BE2C (cell line): Measurements from ENCODE around the gene NPC1L1.

Experiments used
- DNase-seq: peaks from one replicate; pipeline ENCODE4 v3.0.0-alpha.2; 2020
- H3K27me3 ChIP-seq: fragments of 250-450 bp; sonication (Bioruptor Pico); 2 replicates; pipeline ENCODE4 v1.5.1; 2020; ENCODE audit warnings: mild to moderate bottlenecking
- H3K36me3 ChIP-seq: fragments of 250-450 bp; sonication (Bioruptor Pico); 2 replicates; pipeline ENCODE4 v1.5.1; 2020; ENCODE audit warnings: mild to moderate bottlenecking
- H3K4me1 ChIP-seq: fragments of 250-450 bp; sonication (Bioruptor Pico); 2 replicates; pipeline ENCODE4 v1.5.1; 2020
- H3K4me3 ChIP-seq: 2 replicates; pipeline ENCODE4 v1.5.1; 2011; ENCODE audit warnings: low read depth, low read length
- H3K9me3 ChIP-seq: fragments of 250-450 bp; sonication (Bioruptor Pico); 2 replicates; pipeline ENCODE4 v1.5.1; 2020
- CTCF ChIP-seq: IDR thresholded peaks from 2 replicates; pipeline ENCODE4 v1.5.1; 2012; ENCODE audit warnings: mild to moderate bottlenecking, low read depth, low read length

Gene NPC1L1

GRCh38 chr7:44469461-44470134 lies 71.5 kb downstream of the NPC1L1 start:
- no peak for DNase-seq
- Histone ChIP-seq H3K4me1 (peaks cover 12% of the 10 kb centered on the region), H3K9me3 (no peaks in the 10 kb centered on the region), H3K36me3 (peaks cover 36% of the 10 kb centered on the region), H3K4me3 (no peak overlapping the region), H3K27me3 (no peaks in the 10 kb centered on the region)
- no peak for TF ChIP-seq CTCF

GRCh38 chr7:44467217-44467548 lies 73.9 kb downstream of the NPC1L1 start:
- DNase-seq: no peak
- H3K36me3 ChIP-seq: peaks cover 34% of the 10 kb centered on the region
- no peak for TF ChIP-seq CTCF
- no peaks in the 10 kb centered on the region for H3K27me3 ChIP-seq
- peaks cover 6% of the 10 kb centered on the region for H3K4me1 ChIP-seq
- H3K9me3 ChIP-seq: no peaks in the 10 kb centered on the region
- H3K4me3 ChIP-seq: no peak overlapping the region

DNA sequence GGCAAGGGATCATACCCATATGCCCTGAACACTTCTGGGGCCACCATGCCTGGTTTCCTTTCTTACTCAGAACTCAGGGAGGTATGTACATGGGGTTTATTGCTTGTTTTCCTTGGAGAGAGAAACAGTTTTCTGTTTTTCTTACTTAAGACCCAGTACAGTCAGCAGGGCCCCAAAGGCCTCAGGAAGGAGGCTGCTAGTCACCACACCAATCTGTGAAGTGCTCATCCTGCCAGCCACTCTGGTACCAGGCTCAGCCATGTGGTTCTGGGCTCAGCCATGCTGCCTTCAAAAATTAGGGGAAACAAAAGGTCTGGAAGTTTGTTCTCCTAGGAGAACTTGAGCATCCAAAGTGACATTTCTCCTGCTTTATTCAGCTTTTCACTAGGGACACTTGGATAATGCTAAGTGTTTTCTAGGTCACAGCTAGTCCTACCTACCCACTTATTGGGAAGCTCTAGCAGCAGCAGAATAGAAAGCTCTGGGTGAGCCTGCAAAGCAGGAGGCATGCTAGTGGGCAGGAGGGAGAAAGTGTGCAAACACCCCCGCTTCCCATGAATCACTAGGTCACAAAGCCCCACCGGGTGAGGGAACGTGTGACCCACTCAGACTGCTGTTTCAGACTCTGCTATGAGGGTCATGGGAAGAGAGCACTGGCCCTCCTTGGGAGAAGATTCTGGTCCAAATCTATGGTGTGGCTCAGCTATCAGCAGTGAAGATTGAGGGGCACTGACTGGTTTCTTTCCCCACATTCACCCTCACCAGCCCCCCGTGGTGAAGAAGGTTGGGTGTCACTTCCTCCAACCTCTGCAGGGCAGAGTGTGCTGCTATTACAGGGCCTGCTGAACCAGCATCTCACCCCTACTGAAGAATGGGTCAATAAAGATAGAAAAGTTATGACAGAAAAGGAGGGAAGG lies 74.6 kb downstream of the NPC1L1 start:
- no peaks in the 10 kb centered on the region for H3K9me3 ChIP-seq
- no peak for TF ChIP-seq CTCF
- peaks cover 31% of the 10 kb centered on the region for H3K36me3 ChIP-seq

GRCh38 chr7:44465490-44465889 lies 75.6 kb downstream of the NPC1L1 start:
- H3K36me3 ChIP-seq: peaks cover 20% of the 10 kb centered on the region

More for the DNA sequence above, 74.6 kb downstream of the NPC1L1 start:
- H3K27me3 ChIP-seq: no peaks in the 10 kb centered on the region
- H3K4me3 ChIP-seq: no peak overlapping the region
- peaks cover 6% of the 10 kb centered on the region for H3K4me1 ChIP-seq
- no peak for DNase-seq

DNA sequence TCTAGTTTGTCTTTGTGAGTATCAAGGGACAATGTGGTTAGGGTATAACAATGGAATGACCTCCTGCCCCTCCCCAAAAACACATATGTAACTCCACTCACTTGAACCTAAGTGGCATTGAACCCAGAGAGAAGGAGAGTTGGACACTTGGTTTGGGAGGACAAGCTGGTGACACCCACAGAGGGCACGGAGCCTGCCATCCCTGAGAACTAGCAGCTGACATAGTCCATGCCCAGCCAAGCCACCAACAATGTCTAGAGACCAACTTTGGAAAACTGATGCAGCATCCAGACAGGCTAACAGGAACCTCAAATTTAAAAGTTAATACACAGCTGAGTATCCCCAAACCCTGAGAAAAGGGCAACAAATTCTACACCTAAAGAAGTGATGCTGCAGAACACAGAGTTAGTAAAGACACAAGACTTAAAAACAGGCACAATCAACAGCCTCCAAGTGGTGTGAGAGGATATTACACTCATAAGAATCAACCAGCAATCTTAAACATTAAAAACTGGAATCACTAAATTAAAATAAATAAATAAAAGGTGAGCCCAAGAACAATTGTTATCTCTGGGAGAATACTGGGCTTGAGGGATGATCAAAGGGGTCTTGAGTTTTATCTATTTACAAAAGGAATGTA lies 77.8 kb downstream of the NPC1L1 start:
- H3K4me3 ChIP-seq: no peak overlapping the region
- peaks cover 13% of the 10 kb centered on the region for H3K36me3 ChIP-seq
- H3K9me3 ChIP-seq: no peaks in the 10 kb centered on the region
- no peaks in the 10 kb centered on the region for H3K4me1 ChIP-seq
- no peak for DNase-seq
- TF ChIP-seq CTCF: peak; percentile 34
- no peaks in the 10 kb centered on the region for H3K27me3 ChIP-seq

More at GRCh38 chr7:44465490-44465889, 75.6 kb downstream of the NPC1L1 start:
- Histone ChIP-seq H3K9me3 (no peaks in the 10 kb centered on the region), H3K4me3 (no peak overlapping the region), H3K27me3 (no peaks in the 10 kb centered on the region), H3K4me1 (peaks cover 6% of the 10 kb centered on the region)
- no peak for TF ChIP-seq CTCF
- DNase-seq: no peak
